AG09309 (cell line): ENCODE data around the gene CRYBG1.
A peak's percentile ranks its signal among the peaks of the same experiment; 100 is the strongest.
"Not testable (repeated sequence)": the region's sequence is repeated elsewhere in the genome, so short reads cannot be mapped to it uniquely, and the experiment has no call there.

ENCODE experiments used
- DNase-seq: peaks from one replicate; pipeline ENCODE4 v3.0.0-alpha.2; 2010; ENCODE audit warnings: low read depth
- H3K4me3 ChIP-seq: 2 replicates; pipeline ENCODE4 v1.5.1; 2011; ENCODE audit warnings: mild to moderate bottlenecking, low read depth, low read length, moderate library complexity; ENCODE audit not compliant: control insufficient read depth
- CTCF ChIP-seq: IDR thresholded peaks from 2 replicates; pipeline ENCODE4 v1.5.1; 2011; ENCODE audit warnings: mild to moderate bottlenecking, low read depth, low read length, inconsistent platforms; ENCODE audit not compliant: insufficient read depth, control insufficient read depth; ENCODE audit errors: missing control alignments

The CRYBG1 gene

GRCh38 chr6:106514583-106514885 is 154.0 kb downstream of the CRYBG1 start:
- TF ChIP-seq CTCF: no peak
- no peak overlapping the region for H3K4me3 ChIP-seq
- DNase-seq: no peak

- not testable (repeated sequence) for H3K4me3 ChIP-seq, DNase-seq
Observed at GRCh38 chr6:106515582-106515981, 155.1 kb downstream of the CRYBG1 start.

GRCh38 chr6:106516616-106517015 is 156.1 kb downstream of the CRYBG1 start:
- TF ChIP-seq CTCF: no peak
- no peak overlapping the region for H3K4me3 ChIP-seq
- DNase-seq: no peak

- DNase-seq: no peak
- TF ChIP-seq CTCF: no peak
- H3K4me3 ChIP-seq: no peak overlapping the region
Observed at GRCh38 chr6:106517706-106518105, 157.2 kb downstream of the CRYBG1 start.

- DNase-seq: no peak
- H3K4me3 ChIP-seq: no peak overlapping the region
- no peak for TF ChIP-seq CTCF
Observed at GRCh38 chr6:106518748-106519147, 158.2 kb downstream of the CRYBG1 start.

GRCh38 chr6:106519460-106520394 is 159.2 kb downstream of the CRYBG1 start:
- no peak for TF ChIP-seq CTCF
- peak overlapping the region; percentile 2; the same call in 1 of the 2 replicates for H3K4me3 ChIP-seq
- peak; percentile 73 for DNase-seq

- H3K4me3 ChIP-seq: no peak overlapping the region
- no peak for DNase-seq
- TF ChIP-seq CTCF: no peak
Observed at GRCh38 chr6:106520711-106521401, 160.3 kb downstream of the CRYBG1 start.
